Measurements from ENCODE around the gene ACVR1B. TPM values are rescaled to one million over a fixed set of nuclear protein-coding genes. Genes with fewer than 3 reads are reported as not detected.

ACVR1B gene
- total and polyA plus RNA-seq, 5 experiments from 2014 or later: 1.2 to 12.6 (median 2.3) TPM

DNA sequence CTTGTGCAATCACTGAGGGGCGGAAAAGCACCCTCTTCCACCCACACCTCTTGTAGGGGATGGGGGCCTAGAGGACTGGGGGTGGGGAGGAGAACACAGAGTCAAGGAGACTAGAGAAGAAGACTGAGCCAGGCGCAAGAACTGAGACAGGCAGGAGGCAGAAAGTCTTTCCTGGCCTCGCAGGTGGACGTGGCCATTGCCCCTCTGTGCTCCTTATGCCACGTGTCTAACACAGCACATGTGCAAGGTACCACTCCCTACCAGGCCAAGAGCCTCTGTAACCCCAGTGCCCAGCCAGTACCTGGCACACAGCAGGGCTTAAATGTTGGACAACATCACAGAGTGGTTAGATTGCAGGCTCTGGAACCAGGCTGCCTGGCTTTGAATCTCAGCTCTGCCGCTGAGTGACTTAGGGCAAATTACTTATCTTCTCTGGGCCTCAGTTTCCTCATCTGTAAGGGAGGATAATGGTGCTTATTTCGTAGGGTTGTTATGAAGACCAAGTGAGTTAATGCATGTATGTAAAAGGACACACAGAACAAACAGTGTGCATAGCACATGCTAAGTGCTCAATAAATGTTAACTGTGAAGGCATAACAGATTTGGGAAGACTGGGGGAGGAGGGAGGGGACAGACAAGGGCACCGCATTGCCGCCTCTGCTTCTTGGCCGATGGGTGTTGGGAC is 53.9 kb downstream of the ACVR1B start:
- DNase-seq (no peak), ATAC-seq (no peak)
- no peaks in the 10 kb centered on the region for H3K27me3 Mint-ChIP-seq
- H3K4me1 Mint-ChIP-seq: peaks cover 17 to 33% (median 31%) of the 10 kb centered on the region in 4 donors
- POLR2A ChIA-PET: interaction anchor here (0.5 to 9.0 kb wide), 2 partner anchors 16 to 175 kb away, joined by 3 to 153 read pairs; no protein-coding TSS in a partner anchor
- peaks cover 0 to 14% (median 1%) of the 10 kb centered on the region in 3 donors for H3K36me3 Mint-ChIP-seq
- peak overlapping the region in 9 of 10 donors; percentile 79 to 96 (median 89) for H3K4me3 Mint-ChIP-seq
- H3K9me3 Mint-ChIP-seq: peaks cover 0 to 2% (median 0%) of the 10 kb centered on the region in 9 donors
- peak overlapping the region in 9 of 10 donors; percentile 11 to 96 (median 82) for H3K27ac Mint-ChIP-seq

DNA sequence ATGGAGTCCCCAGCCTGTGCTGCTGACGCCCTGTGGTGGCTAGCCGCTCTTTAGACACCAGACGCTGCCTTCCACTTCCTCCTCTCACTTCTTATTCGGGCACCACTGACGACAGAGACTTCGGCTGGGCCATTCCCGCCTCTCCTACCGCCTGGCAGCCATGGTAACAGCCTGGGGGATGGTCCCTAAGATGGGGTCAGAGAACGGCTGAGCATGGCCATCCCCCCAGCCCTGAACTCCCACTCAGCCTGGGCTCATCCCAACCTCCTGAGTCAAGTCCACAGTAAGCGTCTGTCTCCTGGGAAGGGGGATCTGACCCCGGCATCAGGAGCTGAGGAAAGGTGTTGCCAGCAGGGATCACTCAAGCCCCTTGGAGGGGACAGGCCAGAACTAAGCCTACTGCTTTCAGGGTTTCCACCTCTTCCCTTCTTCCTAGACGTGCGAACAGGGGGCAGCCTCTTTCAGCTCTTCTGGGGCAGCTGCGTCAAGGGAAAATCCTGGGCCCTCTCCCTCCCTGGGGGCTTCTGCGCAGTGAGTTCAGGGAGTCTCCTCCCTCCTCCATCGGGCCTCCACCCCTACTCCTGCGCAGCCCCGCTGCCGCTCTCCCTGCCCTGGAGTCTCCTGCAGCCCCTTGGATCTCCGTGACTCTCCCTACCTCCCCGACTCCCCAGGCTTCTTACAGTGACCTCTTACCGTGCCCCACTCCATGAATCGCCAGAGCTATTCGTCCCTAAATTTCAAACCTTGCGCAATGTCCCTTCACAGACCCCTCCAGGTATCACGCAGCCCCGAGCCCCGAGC is 54.6 kb downstream of the ACVR1B start:
- peak in 3 of 10 donors; percentile 24 to 46 (median 31) for DNase-seq
- peak overlapping the region; percentile 82 to 96 (median 89) for H3K27ac Mint-ChIP-seq
- POLR2A ChIA-PET: interaction anchor here (0.5 to 9.0 kb wide), 9 partner anchors 13 to 176 kb away, joined by 3 to 153 read pairs (median 5); partner anchors contain the start of genes ACVR1B, ATG101 and NR4A1
- peaks cover 0 to 22% (median 8%) of the 10 kb centered on the region in 3 donors for H3K36me3 Mint-ChIP-seq
- no peak for ATAC-seq
- H3K27me3 Mint-ChIP-seq: no peaks in the 10 kb centered on the region
- peaks cover 0 to 2% (median 0%) of the 10 kb centered on the region in 9 donors for H3K9me3 Mint-ChIP-seq
- H3K4me3 Mint-ChIP-seq: peak overlapping the region; percentile 79 to 96 (median 89)
- H3K4me1 Mint-ChIP-seq: peaks cover 17 to 33% (median 31%) of the 10 kb centered on the region in 4 donors

- peak within 1 kb of the TSS; percentile 90 to 99 (median 94) for H3K4me3 Mint-ChIP-seq
- DNase-seq (peak; percentile 77 to 91 (median 86)), ATAC-seq (peak; percentile 55 to 75)
- peaks cover 17 to 33% (median 31%) of the 10 kb centered on the region in 4 donors for H3K4me1 Mint-ChIP-seq
- H3K36me3 Mint-ChIP-seq: peaks cover 0 to 27% (median 13%) of the 10 kb centered on the region in 3 donors
- peak within 1 kb of the TSS; percentile 83 to 99 (median 98) for H3K27ac Mint-ChIP-seq
- POLR2A ChIA-PET: interaction anchor here (0.6 to 9.0 kb wide), 9 partner anchors 13 to 789 kb away, joined by 3 to 153 read pairs (median 5); partner anchors contain the start of genes ACVR1B, ATG101, NR4A1 and POU6F1
- no peaks in the 10 kb centered on the region for H3K27me3 Mint-ChIP-seq
- H3K9me3 Mint-ChIP-seq: peaks cover 0 to 2% (median 0%) of the 10 kb centered on the region in 9 donors
Measured at GRCh38 chr12:52006726-52007157, 55.2 kb downstream of the ACVR1B start, which contains the start of gene TAMALIN. Gene TAMALIN (plus strand): TSS chr12:52006946. CDS start chr12:52007020, 74 bp downstream.

DNA sequence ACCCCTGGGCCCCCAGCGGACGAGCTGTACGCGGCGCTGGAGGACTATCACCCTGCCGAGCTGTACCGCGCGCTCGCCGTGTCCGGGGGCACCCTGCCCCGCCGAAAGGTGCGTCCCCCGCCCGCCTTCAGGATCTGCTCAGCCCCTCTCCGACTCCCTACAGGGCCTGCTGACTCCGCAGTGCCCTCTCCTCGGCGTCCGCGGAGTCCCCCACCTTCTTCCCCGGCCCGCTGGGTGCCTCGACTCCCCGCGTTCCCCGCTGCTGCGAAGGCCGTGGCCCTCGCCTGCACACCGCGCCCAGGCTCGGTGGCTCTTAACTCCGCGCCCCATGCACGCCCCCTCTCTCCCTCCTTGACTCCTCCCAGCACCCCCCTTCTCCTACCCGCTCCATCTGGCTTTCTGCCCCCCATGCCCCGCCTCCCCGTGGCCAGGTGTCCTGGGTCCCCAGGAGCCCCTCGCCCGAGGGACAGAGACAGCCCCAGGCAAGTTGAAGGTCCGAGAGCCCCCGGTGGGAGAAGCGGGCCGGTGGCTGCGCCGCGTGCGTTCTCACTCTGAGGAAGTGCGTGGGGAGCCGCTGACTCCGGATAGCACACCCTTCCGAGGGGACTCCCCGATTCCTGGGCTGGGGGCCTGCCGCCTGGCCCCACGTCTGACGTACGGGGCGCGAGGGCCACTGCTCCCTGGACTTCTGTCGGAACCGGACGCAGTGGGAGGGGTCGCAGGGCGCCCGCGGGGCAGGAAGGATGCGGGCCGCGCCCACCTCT is 55.8 kb downstream of the ACVR1B start:
- ATAC-seq: peak; percentile 63 to 74
- POLR2A ChIA-PET: interaction anchor here (0.6 to 9.0 kb wide), 10 partner anchors 14 to 789 kb away, joined by 3 to 153 read pairs (median 6); partner anchors contain the start of genes ACVR1B, ATG101, NR4A1 and POU6F1
- H3K27ac Mint-ChIP-seq: peak overlapping the region; percentile 80 to 99 (median 98)
- peaks cover 0 to 33% (median 17%) of the 10 kb centered on the region in 3 donors for H3K36me3 Mint-ChIP-seq
- H3K9me3 Mint-ChIP-seq: peaks cover 0 to 2% (median 0%) of the 10 kb centered on the region in 9 donors
- peak; percentile 39 to 85 (median 70) for DNase-seq
- peak overlapping the region; percentile 90 to 99 (median 94) for H3K4me3 Mint-ChIP-seq
- peaks cover 17 to 33% (median 31%) of the 10 kb centered on the region in 4 donors for H3K4me1 Mint-ChIP-seq
- no peaks in the 10 kb centered on the region for H3K27me3 Mint-ChIP-seq

GRCh38 chr12:52007982-52008510 is 56.5 kb downstream of the ACVR1B start:
- Mint-ChIP-seq H3K27ac (peak overlapping the region; percentile 83 to 99 (median 98)), H3K4me1 (peaks cover 17 to 33% (median 31%) of the 10 kb centered on the region in 4 donors), H3K9me3 (peaks cover 0 to 2% (median 0%) of the 10 kb centered on the region in 9 donors), H3K27me3 (no peaks in the 10 kb centered on the region), H3K4me3 (peak overlapping the region; percentile 90 to 99 (median 94)), H3K36me3 (peaks cover 0 to 36% (median 17%) of the 10 kb centered on the region in 3 donors)
- ATAC-seq: no peak
- POLR2A ChIA-PET: interaction anchor here (1.2 to 9.0 kb wide), 3 partner anchors 13 to 62 kb away, joined by 4 to 153 read pairs (median 6); partner anchors contain the start of gene ATG101
- DNase-seq: no peak

DNA sequence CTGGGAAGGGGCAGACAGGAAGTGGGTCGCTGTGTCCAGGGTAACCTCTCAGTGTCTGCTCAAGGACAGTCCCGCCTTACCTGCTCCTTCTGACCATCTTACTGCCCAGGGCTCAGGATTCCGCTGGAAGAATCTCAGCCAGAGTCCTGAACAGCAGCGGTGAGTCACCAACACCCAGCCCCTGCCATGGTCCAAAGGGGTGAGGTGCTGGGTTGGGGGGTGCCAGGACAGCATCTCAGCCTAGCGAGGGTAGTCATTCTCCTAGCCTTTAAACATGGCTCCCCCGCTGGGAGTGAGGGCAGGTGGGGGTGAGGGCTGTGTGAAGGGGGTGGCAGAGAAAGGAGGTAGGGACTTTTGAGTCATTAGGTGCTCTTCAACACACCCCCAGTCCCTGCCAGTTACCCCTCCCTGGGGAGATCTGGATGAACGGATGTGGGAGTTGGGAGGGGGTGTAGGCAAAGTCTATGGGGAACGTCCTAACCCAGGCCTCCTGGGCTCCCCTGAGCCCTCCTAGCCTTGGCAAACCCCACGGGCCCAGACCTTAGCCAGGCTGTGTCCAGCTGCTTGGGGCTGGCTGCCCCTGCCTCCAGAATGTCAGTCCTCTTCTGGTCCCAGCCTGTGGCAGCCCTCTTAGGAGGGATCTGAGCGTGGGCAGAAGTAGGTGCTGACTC is 57.7 kb downstream of the ACVR1B start:
- ATAC-seq (no peak), DNase-seq (no peak)
- Mint-ChIP-seq H3K36me3 (peaks cover 0 to 47% (median 25%) of the 10 kb centered on the region in 3 donors), H3K4me1 (peaks cover 17 to 33% (median 29%) of the 10 kb centered on the region in 4 donors), H3K27me3 (no peaks in the 10 kb centered on the region), H3K4me3 (peak overlapping the region in 8 of 10 donors; percentile 14 to 96 (median 72)), H3K9me3 (peaks cover 0 to 2% (median 0%) of the 10 kb centered on the region in 9 donors), H3K27ac (peak overlapping the region; percentile 25 to 99 (median 96))
- POLR2A ChIA-PET: interaction anchor here (9.0 kb wide), 1 partner anchor 12 kb away, joined by 153 read pairs; no protein-coding TSS in a partner anchor

DNA sequence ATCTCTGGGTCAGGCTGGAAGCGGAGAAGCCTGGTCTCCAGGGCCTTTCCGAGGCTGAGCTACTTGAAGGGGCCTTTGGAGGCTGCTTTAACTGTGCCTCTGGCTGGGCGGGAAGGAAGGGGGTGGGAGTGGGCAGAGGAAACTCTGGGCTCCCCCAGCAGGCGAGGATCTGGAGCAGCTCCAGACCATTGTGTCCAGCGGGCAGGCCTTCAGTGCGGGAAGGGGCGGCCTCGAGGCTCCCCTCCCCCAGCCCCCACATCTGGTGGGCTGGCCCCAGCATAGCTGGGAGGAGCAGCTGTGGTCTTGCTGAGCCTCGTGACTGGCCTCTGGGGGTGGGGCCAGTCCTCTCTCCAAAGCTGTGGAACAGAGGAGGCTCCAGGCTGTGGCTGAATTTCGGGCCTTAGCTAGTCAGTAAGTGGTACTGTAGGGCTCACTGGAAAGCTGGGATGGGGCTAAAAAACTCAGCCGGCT is 58.7 kb downstream of the ACVR1B start:
- H3K27ac Mint-ChIP-seq: peak overlapping the region in 4 of 10 donors; percentile 36 to 95 (median 69)
- DNase-seq (no peak), ATAC-seq (no peak)
- H3K36me3 Mint-ChIP-seq: peaks cover 0 to 47% (median 26%) of the 10 kb centered on the region in 3 donors
- H3K27me3 Mint-ChIP-seq: no peaks in the 10 kb centered on the region
- peaks cover 0 to 2% (median 0%) of the 10 kb centered on the region in 9 donors for H3K9me3 Mint-ChIP-seq
- peaks cover 17 to 33% (median 29%) of the 10 kb centered on the region in 4 donors for H3K4me1 Mint-ChIP-seq
- H3K4me3 Mint-ChIP-seq: no peak overlapping the region
- POLR2A ChIA-PET: interaction anchor here (9.0 kb wide), 1 partner anchor 11 kb away, joined by 153 read pairs; no protein-coding TSS in a partner anchor

DNA sequence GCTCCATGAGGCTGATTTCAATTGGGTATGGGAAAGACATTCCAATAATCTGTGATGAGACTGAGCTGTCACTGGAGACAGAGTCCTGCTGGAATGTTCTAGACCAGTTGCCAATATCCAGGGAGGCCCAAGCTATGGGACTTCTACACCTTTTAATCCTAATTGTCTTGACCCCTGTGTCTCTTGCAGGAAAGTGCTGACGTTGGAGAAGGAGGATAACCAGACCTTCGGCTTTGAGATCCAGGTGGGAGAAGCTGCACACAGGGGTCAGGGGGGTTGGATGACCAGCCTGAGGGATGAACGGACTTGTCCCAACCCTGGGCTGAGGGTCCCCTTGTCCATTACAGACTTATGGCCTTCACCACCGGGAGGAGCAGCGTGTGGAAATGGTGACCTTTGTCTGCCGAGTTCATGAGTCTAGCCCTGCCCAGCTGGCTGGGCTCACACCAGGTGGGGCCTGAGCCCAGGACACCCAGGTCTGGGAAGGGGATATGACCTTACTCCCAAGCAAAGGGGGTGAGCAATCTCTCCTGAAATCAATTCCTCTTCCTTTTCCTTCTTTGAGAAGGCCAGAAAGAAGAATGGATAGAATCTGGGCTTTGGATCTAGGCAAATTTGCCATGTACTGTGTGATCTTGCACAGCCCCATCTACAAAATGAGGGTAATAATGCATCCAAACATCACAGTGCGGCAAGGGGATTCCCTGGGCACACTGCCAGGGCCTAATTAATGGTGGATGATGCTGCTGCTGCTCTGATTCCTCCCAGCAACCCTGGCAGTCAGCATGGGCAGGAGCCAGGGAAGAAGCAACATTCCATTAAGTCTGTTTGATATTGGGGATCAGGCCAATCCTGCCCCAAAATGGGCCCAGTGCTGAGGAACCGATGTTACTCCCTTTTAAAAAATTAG is 59.4 kb downstream of the ACVR1B start:
- POLR2A ChIA-PET: interaction anchor here (9.0 kb wide), 1 partner anchor 10 kb away, joined by 153 read pairs; no protein-coding TSS in a partner anchor
- peak overlapping the region in 1 of 10 donors; percentile 8 for H3K4me3 Mint-ChIP-seq
- H3K4me1 Mint-ChIP-seq: peaks cover 14 to 30% (median 24%) of the 10 kb centered on the region in 4 donors
- H3K36me3 Mint-ChIP-seq: peaks cover 0 to 49% (median 26%) of the 10 kb centered on the region in 3 donors
- no peak for DNase-seq
- H3K27ac Mint-ChIP-seq: peak overlapping the region in 6 of 10 donors; percentile 22 to 95 (median 34)
- ATAC-seq: no peak
- peaks cover 0 to 2% (median 0%) of the 10 kb centered on the region in 9 donors for H3K9me3 Mint-ChIP-seq
- H3K27me3 Mint-ChIP-seq: no peaks in the 10 kb centered on the region

DNA sequence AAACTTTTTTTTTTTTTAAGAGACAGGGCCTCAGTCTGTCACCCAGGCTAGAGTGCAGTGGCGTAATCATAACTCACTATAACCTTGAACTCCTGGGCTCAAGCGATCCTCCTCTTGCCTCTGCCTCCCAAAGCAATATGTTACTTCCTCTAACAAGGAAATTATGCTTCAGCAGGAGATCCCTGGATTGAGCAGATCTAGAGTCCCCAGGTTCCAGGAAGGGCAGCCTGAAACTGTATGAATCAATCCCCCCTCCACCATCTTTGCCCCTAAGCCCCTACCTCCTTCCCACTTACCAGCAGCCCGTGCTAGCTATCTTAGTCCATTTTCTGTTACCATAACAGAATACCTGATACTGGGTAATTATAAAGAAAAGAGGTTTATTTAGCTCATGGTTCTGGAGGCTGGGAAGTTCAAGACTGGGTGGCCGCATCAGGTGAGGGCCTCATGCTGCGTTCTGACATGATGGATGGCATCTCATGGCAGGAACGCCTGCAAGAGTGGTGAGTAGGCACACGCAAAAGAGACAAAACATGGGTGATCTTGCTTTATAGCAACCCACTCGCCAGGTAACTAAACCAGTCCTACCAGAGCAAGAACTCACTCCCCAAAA is 60.2 kb downstream of the ACVR1B start:
- no peaks in the 10 kb centered on the region for H3K27me3 Mint-ChIP-seq
- peak overlapping the region in 4 of 10 donors; percentile 32 to 71 (median 38) for H3K27ac Mint-ChIP-seq
- POLR2A ChIA-PET: no interaction called here
- H3K4me1 Mint-ChIP-seq: peaks cover 14 to 23% (median 19%) of the 10 kb centered on the region in 4 donors
- no peaks in the 10 kb centered on the region for H3K9me3 Mint-ChIP-seq
- ATAC-seq: no peak
- no peak overlapping the region for H3K4me3 Mint-ChIP-seq
- peaks cover 0 to 49% (median 26%) of the 10 kb centered on the region in 3 donors for H3K36me3 Mint-ChIP-seq
- DNase-seq: no peak
